22Rv1 (cell line): ENCODE data around the gene SND1.

ENCODE experiments used
- CTCF ChIP-seq: fragments of 450-650 bp; IDR thresholded peaks from 2 replicates; pipeline ENCODE4 v1.5.1; 2017; ENCODE audit warnings: mild to moderate bottlenecking
- ZFX ChIP-seq: fragments of 450-650 bp; IDR thresholded peaks from 2 replicates; pipeline ENCODE4 v1.6.1; 2017; ENCODE audit warnings: antibody characterized with exemption, borderline replicate concordance

- no peak for TF ChIP-seq CTCF
- TF ChIP-seq ZFX: no peak
Observed at GRCh38 chr7:127690337-127690736, 38.3 kb downstream of the SND1 start.
